PC-9 (cell line): ENCODE data around the gene SCNN1B. TPM values are rescaled to one million over a fixed set of nuclear protein-coding genes. Genes with fewer than 3 reads are reported as not detected.

Experiments
- BruUV-seq: library from RNA; stranded (reverse); fragments of 400-500 nt; replicated peaks from 2 replicates; lab custom pipeline; 2021; lab: Mats Ljungman, UMichigan
- CTCF ChIA-PET: fragments of 300-600 bp; sonication (Branson Sonifier 250); formaldehyde crosslinking; loops from one replicate; lab custom pipeline; 2022; ENCODE audit warnings: antibody characterized with exemption; lab: Charles Lee
- POLR2A ChIA-PET: fragments of 300-600 bp; sonication (Branson Sonifier 250); formaldehyde crosslinking; loops from one replicate; lab custom pipeline; 2022; ENCODE audit warnings: antibody characterized with exemption; ENCODE audit not compliant: unreplicated experiment; lab: Charles Lee
- DNase-seq, 2 experiments: peaks; one replicate each; pipeline versions ENCODE4 v3.0.0 to v3.0.0-alpha.2; 2015 to 2022; ENCODE audit warnings: mixed read lengths in 1 of 2
- H2AFZ ChIP-seq: fragments of 200-600 bp; sonication (generic); 2 replicates; pipeline ENCODE4 v1.8.1; 2017; ENCODE audit warnings: antibody characterized with exemption
- H3F3A ChIP-seq: fragments of 200-600 bp; sonication (generic); 2 replicates; pipeline ENCODE4 v1.8.1; 2017; ENCODE audit warnings: antibody characterized with exemption, mild to moderate bottlenecking, low read depth; ENCODE audit not compliant: insufficient read depth
- H3K27ac ChIP-seq: fragments of 200-600 bp; sonication (generic); 2 replicates; pipeline ENCODE4 v1.6.1; 2016; ENCODE audit warnings: mixed run types
- H3K27me3 ChIP-seq: fragments of 200-600 bp; sonication (generic); 2 replicates; pipeline ENCODE4 v1.6.1; 2016; ENCODE audit warnings: low read depth, mixed run types; ENCODE audit not compliant: insufficient read depth
- H3K36me3 ChIP-seq: fragments of 200-600 bp; sonication (generic); 2 replicates; pipeline ENCODE4 v1.6.1; 2016; ENCODE audit warnings: low read depth, mixed run types
- H3K4me1 ChIP-seq: fragments of 200-600 bp; sonication (generic); replicated peaks from 2 replicates; pipeline ENCODE4 v1.6.1; 2016; ENCODE audit warnings: mixed run types; ENCODE audit not compliant: insufficient read depth
- H3K4me2 ChIP-seq: fragments of 200-600 bp; sonication (generic); 2 replicates; pipeline ENCODE4 v1.6.1; 2017; ENCODE audit warnings: mixed run types
- H3K4me3 ChIP-seq: fragments of 200-600 bp; sonication (generic); 2 replicates; pipeline ENCODE4 v1.6.1; 2016; ENCODE audit warnings: mixed run types
- H3K79me2 ChIP-seq: fragments of 200-600 bp; sonication (generic); 2 replicates; pipeline ENCODE4 v1.6.1; 2017; ENCODE audit warnings: low read depth, mixed run types
- H3K9me2 ChIP-seq: fragments of 200-600 bp; sonication (generic); 2 replicates; pipeline ENCODE4 v1.8.1; 2017; ENCODE audit warnings: mild to moderate bottlenecking; ENCODE audit not compliant: insufficient read depth
- H3K9me3 ChIP-seq: fragments of 200-600 bp; sonication (generic); 2 replicates; pipeline ENCODE4 v1.8.1; 2016; ENCODE audit warnings: low read depth; ENCODE audit not compliant: insufficient read depth
- H4K20me1 ChIP-seq: fragments of 200-600 bp; sonication (generic); 2 replicates; pipeline ENCODE4 v1.8.1; 2017; ENCODE audit not compliant: insufficient read depth
- CTCF ChIP-seq: fragments of 200-600 bp; sonication (generic); conservative IDR thresholded peaks from 2 replicates; pipeline ENCODE4 v1.6.1; 2017; ENCODE audit warnings: mixed run types, antibody characterized with exemption, mild to moderate bottlenecking, moderate library complexity
- EZH2 ChIP-seq: fragments of 200-600 bp; sonication (generic); IDR thresholded peaks from 2 replicates; pipeline ENCODE4 v1.8.0; 2017; ENCODE audit warnings: antibody characterized with exemption, low read depth
- intact Hi-C: fragments of 100-400 bp; cut with micrococcal nuclease; formaldehyde crosslinking; loops from one replicate; pipeline ENCODE4 v1.10.0; 2022; ENCODE audit not compliant: unreplicated experiment
- total RNA-seq: library from RNA; stranded (reverse); gene quantifications from 2 replicates; pipeline ENCODE4 v1.2.3, GENCODE V29; 2021

The SCNN1B gene
- total RNA-seq, 1 experiment from 2014 or later = 0.57 TPM

- Histone ChIP-seq H3K36me3 (no peaks in the 10 kb centered on the region), H3K4me1 (peaks cover 91% of the 10 kb centered on the region), H4K20me1 (no peaks in the 10 kb centered on the region), H2AFZ (0 out of 2 replicates have a peak overlapping the region, but pooled peaks have one; percentile 9), H3K9me3 (no peaks in the 10 kb centered on the region), H3F3A (peaks cover 69% of the 10 kb centered on the region), H3K4me2 (peak overlapping the region; percentile 30), H3K27me3 (no peaks in the 10 kb centered on the region), H3K27ac (peak overlapping the region; percentile 31), H3K79me2 (no peaks in the 10 kb centered on the region), H3K9me2 (no peaks in the 10 kb centered on the region), H3K4me3 (no peak overlapping the region)
- intact Hi-C loops = no loop called here
- no TSS peak for BruUV-seq
- peak in 1 of 2 experiments; percentile 73 for DNase-seq
- TF ChIP-seq CTCF = no peak
- TF ChIP-seq EZH2 = no peak
- ChIA-PET POLR2A (interaction anchor here (0.5 kb wide), 1 partner anchor 37 kb away, joined by 14 read pairs; no protein-coding TSS in a partner anchor), CTCF (no interaction called here)
Observed at GRCh38 chr16:23283571-23283970, 18.5 kb upstream of the SCNN1B start.

GRCh38 chr16:23284584-23284983 lies 17.5 kb upstream of the SCNN1B start:
- H3K27ac ChIP-seq = peak overlapping the region; percentile 92
- H3K79me2 ChIP-seq = no peaks in the 10 kb centered on the region
- H4K20me1 ChIP-seq = no peaks in the 10 kb centered on the region
- peak overlapping the region; percentile 57 for H3K4me2 ChIP-seq
- peak in 1 of 2 experiments; percentile 91 for DNase-seq
- intact Hi-C loops = no loop called here
- TF ChIP-seq CTCF (no peak), EZH2 (no peak)
- POLR2A ChIA-PET = no interaction called here
- no peak overlapping the region for H2AFZ ChIP-seq
- no TSS peak for BruUV-seq
- H3K4me3 ChIP-seq = no peak overlapping the region
- H3K27me3 ChIP-seq = no peaks in the 10 kb centered on the region
- H3K36me3 ChIP-seq = no peaks in the 10 kb centered on the region
- peaks cover 88% of the 10 kb centered on the region for H3K4me1 ChIP-seq
- H3F3A ChIP-seq = peaks cover 65% of the 10 kb centered on the region
- no peaks in the 10 kb centered on the region for H3K9me3 ChIP-seq
- CTCF ChIA-PET = no interaction called here
- H3K9me2 ChIP-seq = no peaks in the 10 kb centered on the region

GRCh38 chr16:23286131-23286532 lies 16.0 kb upstream of the SCNN1B start:
- Histone ChIP-seq H3K9me2 (no peaks in the 10 kb centered on the region), H4K20me1 (no peaks in the 10 kb centered on the region), H3K4me3 (peak overlapping the region; percentile 29; the same call in 1 of the 2 replicates), H3K36me3 (no peaks in the 10 kb centered on the region), H2AFZ (peak overlapping the region; percentile 79), H3F3A (peaks cover 55% of the 10 kb centered on the region), H3K4me2 (peak overlapping the region; percentile 74), H3K4me1 (peaks cover 88% of the 10 kb centered on the region), H3K9me3 (no peaks in the 10 kb centered on the region), H3K27me3 (no peaks in the 10 kb centered on the region), H3K27ac (peak overlapping the region; percentile 92), H3K79me2 (no peaks in the 10 kb centered on the region)
- TF ChIP-seq EZH2 = no peak
- TF ChIP-seq CTCF = no peak
- ChIA-PET CTCF (interaction anchor here (0.7 to 1.1 kb wide), 2 partner anchors 9 to 10 kb away, joined by 3 to 4 read pairs; no protein-coding TSS in a partner anchor), POLR2A (no interaction called here)
- intact Hi-C loops = no loop called here
- BruUV-seq = no TSS peak
- peak in 1 of 2 experiments; percentile 95 for DNase-seq
